Smooth muscle cell (in vitro differentiated cells): ENCODE measurements around the gene OAS1. TPM values are rescaled to one million over a fixed set of nuclear protein-coding genes. Genes with fewer than 3 reads are reported as not detected.

Experiments used
- DNase-seq: peaks from one replicate; lab custom pipeline; 2025; ENCODE audit not compliant: unreplicated experiment; lab: John Stamatoyannopoulos, UW
- H2AFZ ChIP-seq: fragments of 200-600 bp; sonication (generic); 2 replicates; pipeline ENCODE4 v1.6.0; 2016; ENCODE audit warnings: antibody characterized with exemption, low read depth, mild to moderate bottlenecking
- H3F3A ChIP-seq: fragments of 200-600 bp; sonication (generic); 2 replicates; pipeline ENCODE4 v1.6.0; 2017; ENCODE audit warnings: antibody characterized with exemption, low read depth
- H3K27ac ChIP-seq: fragments of 200-600 bp; sonication (generic); 2 replicates; pipeline ENCODE4 v1.5.1; 2016; ENCODE audit warnings: low read depth, mild to moderate bottlenecking
- H3K27me3 ChIP-seq: fragments of 200-600 bp; sonication (generic); 2 replicates; pipeline ENCODE4 v1.6.1; 2016; ENCODE audit warnings: low read depth, mild to moderate bottlenecking
- H3K36me3 ChIP-seq: fragments of 200-600 bp; sonication (generic); 2 replicates; pipeline ENCODE4 v1.5.1; 2016; ENCODE audit warnings: low read depth
- H3K4me1 ChIP-seq: fragments of 200-600 bp; sonication (generic); 2 replicates; pipeline ENCODE4 v1.5.1; 2016; ENCODE audit warnings: low read depth
- H3K4me2 ChIP-seq: fragments of 200-600 bp; sonication (generic); 2 replicates; pipeline ENCODE4 v1.6.0; 2016; ENCODE audit warnings: mild to moderate bottlenecking
- H3K4me3 ChIP-seq: fragments of 200-600 bp; sonication (generic); 2 replicates; pipeline ENCODE4 v1.5.1; 2016; ENCODE audit warnings: mild to moderate bottlenecking
- H3K79me2 ChIP-seq: fragments of 200-600 bp; sonication (generic); 2 replicates; pipeline ENCODE4 v1.6.0; 2016; ENCODE audit warnings: low read depth, mild to moderate bottlenecking
- H3K9ac ChIP-seq: fragments of 200-600 bp; sonication (generic); 2 replicates; pipeline ENCODE4 v1.6.0; 2016; ENCODE audit warnings: low read depth
- H3K9me3 ChIP-seq: fragments of 200-600 bp; sonication (generic); replicated peaks from 2 replicates; pipeline ENCODE4 v1.5.1; 2016; ENCODE audit warnings: low read depth
- H4K20me1 ChIP-seq: fragments of 200-600 bp; sonication (generic); 2 replicates; pipeline ENCODE4 v1.6.0; 2016; ENCODE audit warnings: low read depth
- CTCF ChIP-seq: fragments of 200-600 bp; sonication (generic); IDR thresholded peaks from 2 replicates; pipeline ENCODE4 v1.5.1; 2017; ENCODE audit warnings: borderline replicate concordance, mild to moderate bottlenecking, antibody characterized with exemption; ENCODE audit not compliant: insufficient read depth, poor library complexity, severe bottlenecking
- WGBS: methylation state at CpG from one replicate; pipeline ENCODE4 v1.1.7; 2016; ENCODE audit warnings: low lambda C conversion rate; 5-methylcytosine and 5-hydroxymethylcytosine counted together
- polyA plus RNA-seq: library from polyadenylated mRNA; unstranded; fragments of >200 nt; fragmentation: Nextera tagmentation; extraction: Ambion mirVana; gene quantifications from 2 replicates; pipeline ENCODE4 v1.2.1, GENCODE V29; 2016
- total RNA-seq: library from RNA; depleted of rRNA; stranded (reverse); fragments of >200 nt; gene quantifications from 2 replicates; pipeline ENCODE4 v1.2.3, GENCODE V29; 2014

OAS1 gene
- total and polyA plus RNA-seq, 2 experiments from 2014 or later, result 0.27 TPM; not detected in 1

DNA sequence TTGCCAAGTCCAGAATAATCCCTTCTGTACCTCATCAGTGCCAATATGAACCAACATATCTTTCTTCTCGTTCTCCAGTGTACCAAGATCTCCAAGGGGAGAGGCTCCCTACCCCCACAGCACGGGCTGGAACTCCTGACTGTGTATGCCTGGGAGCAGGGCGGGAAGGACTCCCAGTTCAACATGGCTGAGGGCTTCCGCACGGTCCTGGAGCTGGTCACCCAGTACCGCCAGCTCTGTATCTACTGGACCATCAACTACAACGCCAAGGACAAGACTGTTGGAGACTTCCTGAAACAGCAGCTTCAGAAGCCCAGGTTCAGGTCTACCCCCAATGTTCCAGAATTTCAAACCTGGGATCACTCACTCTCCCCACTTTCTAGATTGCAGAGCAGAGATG is 61.1 kb downstream of the OAS1 start:
- WGBS, result 88% methylated on average over 7 of the region's 7 CpGs
- Histone ChIP-seq H3K27me3 (no peaks in the 10 kb centered on the region), H3K36me3 (no peaks in the 10 kb centered on the region), H4K20me1 (no peaks in the 10 kb centered on the region), H3K9me3 (no peaks in the 10 kb centered on the region), H3K27ac (no peak overlapping the region), H3K4me3 (no peak overlapping the region), H3K4me2 (no peak overlapping the region), H2AFZ (no peak overlapping the region), H3F3A (no peaks in the 10 kb centered on the region), H3K79me2 (no peaks in the 10 kb centered on the region), H3K4me1 (no peaks in the 10 kb centered on the region), H3K9ac (no peak overlapping the region)
- TF ChIP-seq CTCF, result no peak
- no peak for DNase-seq

Other genes with a start within 250 kb of the OAS1 start
- gene RPH3A, start 115.2 kb upstream of the OAS1 start, total RNA-seq, result not detected in 2 replicates
- not detected in 2 replicates for gene RPH3A, start 115.2 kb upstream of the OAS1 start, polyA plus RNA-seq
- 0.13 and 1.1 TPM in 2 replicates for gene OAS3, start 31.5 kb downstream of the OAS1 start, total RNA-seq
- 1.9 TPM in 1 of 2 replicates, not detected in the other for gene OAS3, start 31.5 kb downstream of the OAS1 start, polyA plus RNA-seq
- not detected in 2 replicates for gene OAS2, start 71.6 kb downstream of the OAS1 start, total RNA-seq
- not detected in 2 replicates for gene OAS2, start 71.6 kb downstream of the OAS1 start, polyA plus RNA-seq
- gene DTX1, start 149.8 kb downstream of the OAS1 start, total RNA-seq, result 0.09 and 0.13 TPM in 2 replicates
- 1.1 TPM in 1 of 2 replicates, not detected in the other for gene DTX1, start 149.8 kb downstream of the OAS1 start, polyA plus RNA-seq
- not detected in 2 replicates for gene RASAL1, start 228.8 kb downstream of the OAS1 start, total RNA-seq
- gene RASAL1, start 228.8 kb downstream of the OAS1 start, polyA plus RNA-seq, result not detected in 2 replicates
- gene CFAP73, start 242.8 kb downstream of the OAS1 start, total RNA-seq, result not detected in 2 replicates
- not detected in 2 replicates for gene CFAP73, start 242.8 kb downstream of the OAS1 start, polyA plus RNA-seq